NCI-H1436 (cell line): Measurements from ENCODE around the gene SCYL1.
A peak's percentile ranks its signal among the peaks of the same experiment; 100 is the strongest.
"Not testable (repeated sequence)": the region's sequence is repeated elsewhere in the genome, so short reads cannot be mapped to it uniquely, and the experiment has no call there.

ENCODE experiments used
- DNase-seq: peaks from one replicate; lab custom pipeline; 2025; lab: John Stamatoyannopoulos, UW

SCYL1 gene

GRCh38 chr11:65506290-65506771 is 18.6 kb upstream of the SCYL1 start:
- DNase-seq = peak; percentile 38

DNA sequence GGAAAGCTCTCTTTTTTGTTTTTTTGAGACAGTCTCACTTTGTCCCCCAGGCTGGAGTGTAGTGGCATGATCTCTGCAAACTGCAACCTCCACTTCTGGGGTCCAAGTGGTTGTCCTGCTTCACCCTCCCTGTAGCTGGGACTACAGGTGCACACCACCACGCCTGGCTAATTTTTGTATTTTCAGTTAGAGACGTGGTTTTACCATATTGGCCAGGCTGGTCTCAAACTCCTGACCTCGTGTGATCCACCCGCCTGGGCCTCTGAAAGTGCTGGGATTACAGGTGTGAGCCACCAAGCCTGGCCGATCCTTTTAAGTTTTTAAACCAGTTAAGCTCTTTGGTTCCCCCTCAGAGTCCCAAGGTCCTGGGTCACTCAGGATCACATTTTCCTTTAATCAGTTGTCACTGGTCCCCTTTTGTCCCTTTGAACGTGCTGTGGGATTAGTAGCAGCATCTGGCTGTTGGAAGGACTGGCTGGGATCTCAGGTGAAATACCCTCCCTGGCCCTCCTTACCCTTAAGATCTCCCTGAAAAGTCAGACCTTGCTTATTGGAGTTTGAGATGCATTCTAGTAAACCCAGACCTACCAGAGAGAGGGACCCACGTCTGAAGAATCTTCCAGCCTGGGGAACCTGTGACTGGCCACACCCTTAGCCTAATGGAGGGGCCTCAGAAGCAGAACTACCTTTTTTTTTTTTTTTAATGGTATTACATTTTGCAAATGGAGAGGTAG is 17.9 kb upstream of the SCYL1 start:
- peak; percentile 75 for DNase-seq

DNA sequence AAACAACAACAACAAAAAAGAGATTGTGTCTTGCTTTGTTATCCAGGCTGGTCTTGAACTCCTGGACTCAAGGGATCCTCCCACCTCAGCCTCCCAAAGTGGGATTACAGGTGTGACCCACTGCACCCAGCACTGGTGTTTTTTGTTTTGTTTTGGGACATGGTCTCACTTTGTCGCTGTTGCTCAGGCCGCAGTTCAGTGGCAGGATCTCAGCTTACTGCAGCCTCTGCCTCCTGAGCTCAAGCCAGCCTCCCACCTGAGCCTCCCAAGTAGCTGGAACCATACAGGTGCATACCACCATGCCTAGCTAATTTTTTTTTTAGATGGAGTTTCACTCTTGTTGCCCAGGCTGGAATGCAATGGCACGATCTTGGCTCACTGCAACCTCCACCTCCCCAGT is 12.6 kb upstream of the SCYL1 start:
- not testable (repeated sequence) for DNase-seq

- DNase-seq = no peak
These were observed 8.5 kb upstream of the SCYL1 start for GRCh38 chr11:65516135-65516968.

DNA sequence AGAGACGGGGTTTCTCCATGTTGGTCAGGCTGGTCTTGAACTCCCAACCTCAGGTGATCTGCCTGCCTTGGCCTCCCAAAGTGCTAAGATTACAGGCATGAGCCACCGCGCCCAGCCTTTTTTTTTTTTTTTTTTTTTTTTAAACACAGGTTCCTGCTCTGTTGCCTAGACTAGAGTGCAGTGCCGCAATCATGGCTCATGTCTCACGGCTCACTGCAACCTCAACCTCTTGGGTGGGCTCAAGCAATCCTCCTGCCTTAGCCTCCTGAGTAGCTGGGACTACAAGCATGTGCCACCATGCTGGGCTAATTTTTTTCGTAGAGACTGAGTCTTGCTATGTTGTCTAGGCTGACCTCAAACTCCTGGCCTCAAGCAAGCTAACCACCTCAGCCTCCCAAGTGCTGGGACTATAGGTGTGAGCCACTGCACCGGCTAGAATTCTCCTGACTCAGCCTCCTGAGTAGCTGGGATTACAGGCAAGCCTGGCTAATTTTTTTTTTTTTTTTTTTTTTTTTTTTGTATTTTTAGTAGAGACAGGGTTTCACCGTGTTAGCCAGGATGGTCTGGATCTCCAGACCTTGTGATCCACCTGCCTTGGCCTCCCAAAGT is 5.8 kb upstream of the SCYL1 start:
- DNase-seq = not testable (repeated sequence)

- DNase-seq = not testable (repeated sequence)
These were observed 2.9 kb upstream of the SCYL1 start for GRCh38 chr11:65521777-65522521.

DNA sequence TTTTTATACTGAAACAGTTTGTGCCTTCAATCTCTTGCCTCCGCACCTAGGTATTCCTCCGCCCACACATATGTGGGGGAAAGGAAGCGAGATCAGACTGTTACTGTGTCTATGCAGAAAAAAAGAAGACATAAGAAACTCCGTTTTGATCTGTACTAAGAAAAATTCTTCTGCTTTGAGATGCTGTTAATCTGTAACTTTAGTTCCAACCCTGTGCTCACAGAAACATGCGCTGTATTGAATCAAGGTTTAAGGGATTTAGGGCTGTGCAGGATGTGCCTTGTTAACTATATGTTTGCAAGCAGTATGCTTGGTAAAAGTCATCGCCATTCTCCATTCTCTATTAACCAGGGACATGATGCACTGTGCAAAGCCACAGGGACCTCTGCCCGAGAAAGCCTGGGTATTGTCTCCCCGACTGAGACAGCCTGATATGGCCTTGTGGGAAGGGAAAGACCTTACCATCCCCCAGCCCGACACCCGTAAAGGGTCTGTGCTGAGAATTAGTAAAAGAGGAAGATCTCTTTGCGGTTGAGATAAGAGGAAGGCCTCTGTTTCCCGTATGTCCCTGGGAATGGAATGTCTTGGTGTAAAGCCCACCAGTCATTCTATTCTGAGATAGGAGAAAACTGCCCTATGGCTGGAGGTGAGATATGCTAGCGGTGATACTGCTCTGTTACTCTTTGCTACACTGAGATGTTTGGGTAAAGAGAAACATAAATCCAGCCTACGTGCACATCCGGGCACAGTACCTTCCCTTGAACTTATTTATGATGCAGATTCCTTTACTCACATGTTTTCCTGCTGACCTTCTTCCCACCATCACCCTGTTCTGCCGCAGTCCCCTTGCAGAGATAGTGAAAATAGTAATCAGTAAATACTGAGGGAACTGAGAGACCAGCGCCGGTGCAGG is 1.9 kb upstream of the SCYL1 start:
- not testable (repeated sequence) for DNase-seq

DNA sequence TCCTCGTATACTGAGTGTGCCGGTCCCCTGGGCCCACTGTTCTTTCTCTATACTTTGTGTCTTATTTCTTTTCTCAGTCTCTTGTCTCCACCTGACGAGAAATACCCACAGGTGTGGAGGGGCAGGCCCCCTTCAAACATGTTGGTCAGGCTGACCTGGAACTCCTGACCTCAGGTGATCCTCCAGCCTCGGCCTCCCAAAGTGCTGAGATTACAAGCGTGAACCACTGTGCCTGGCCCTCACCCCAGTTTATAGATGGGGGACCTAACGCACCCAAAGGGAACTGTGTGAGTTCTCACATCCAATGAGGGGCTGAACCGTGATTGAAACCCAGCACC is 1.3 kb upstream of the SCYL1 start:
- not testable (repeated sequence) for DNase-seq

DNA sequence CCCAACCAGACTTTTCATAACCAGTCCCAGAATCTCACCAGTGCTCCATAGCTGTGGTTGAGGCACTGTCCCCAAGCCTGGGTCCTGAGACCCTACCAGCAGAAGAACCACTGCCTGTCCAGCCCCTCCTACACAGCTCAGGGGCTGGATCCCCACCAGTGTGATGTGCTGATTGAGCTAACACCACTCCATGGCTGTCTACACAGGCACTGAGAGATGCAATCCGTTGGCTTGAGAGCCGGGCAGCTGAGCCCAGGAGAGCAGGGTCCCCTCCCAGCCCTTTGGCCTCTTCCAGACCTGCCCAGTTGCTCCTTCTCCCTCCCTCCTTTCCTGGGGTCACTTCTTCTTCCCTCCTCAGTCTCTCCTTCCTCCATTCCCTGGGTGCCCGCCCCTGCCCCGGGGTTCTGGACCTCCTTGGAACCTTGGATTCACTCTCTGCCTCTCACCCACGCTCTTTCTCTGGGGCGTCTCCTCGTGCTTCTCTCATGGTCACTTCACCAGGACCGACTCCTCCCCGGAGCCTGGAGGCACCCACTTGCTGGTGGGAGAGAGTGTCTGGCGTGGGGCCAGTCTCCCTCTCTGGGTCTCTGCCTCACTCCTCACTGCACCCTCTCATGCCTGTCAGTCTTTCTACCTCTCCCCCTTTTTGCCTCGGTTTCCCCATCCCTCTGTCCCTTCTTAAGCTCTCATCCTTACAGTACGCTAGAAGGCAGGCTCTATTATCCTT is 706 bp upstream of the SCYL1 start:
- DNase-seq = peak; percentile 26

GRCh38 chr11:65525546-65526480 is 930 bp downstream of the SCYL1 start:
- DNase-seq = no peak

- no peak for DNase-seq
These were observed 1.9 kb downstream of the SCYL1 start for GRCh38 chr11:65526744-65527143.

DNA sequence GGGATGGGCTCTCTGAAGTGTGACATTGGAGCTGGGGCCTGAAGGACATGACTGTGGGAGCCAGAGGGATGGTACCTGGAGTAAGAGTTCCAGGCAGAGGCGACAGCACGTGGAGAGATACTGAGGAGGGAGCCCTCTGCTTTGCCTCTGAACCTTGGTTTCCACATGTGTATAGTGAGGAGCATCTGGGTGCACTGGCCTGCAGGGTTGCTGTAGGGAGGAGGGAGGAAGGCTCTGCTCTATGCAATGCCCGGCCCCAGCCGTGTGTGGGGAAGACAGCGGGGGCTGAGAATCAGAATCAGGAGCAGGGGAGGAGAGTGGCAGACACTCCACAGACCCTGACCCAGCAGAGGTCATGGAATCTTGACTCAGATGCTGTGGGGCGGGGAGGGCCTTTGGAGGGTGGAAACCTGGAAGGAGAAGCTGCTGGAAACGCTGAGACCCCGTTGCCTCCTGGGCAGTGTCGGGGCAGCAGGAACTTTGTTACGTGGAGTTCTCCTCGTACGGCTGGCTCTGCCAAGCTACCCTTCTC is 4.0 kb downstream of the SCYL1 start:
- no peak for DNase-seq

GRCh38 chr11:65529475-65530156 is 4.7 kb downstream of the SCYL1 start:
- DNase-seq = no peak

DNA sequence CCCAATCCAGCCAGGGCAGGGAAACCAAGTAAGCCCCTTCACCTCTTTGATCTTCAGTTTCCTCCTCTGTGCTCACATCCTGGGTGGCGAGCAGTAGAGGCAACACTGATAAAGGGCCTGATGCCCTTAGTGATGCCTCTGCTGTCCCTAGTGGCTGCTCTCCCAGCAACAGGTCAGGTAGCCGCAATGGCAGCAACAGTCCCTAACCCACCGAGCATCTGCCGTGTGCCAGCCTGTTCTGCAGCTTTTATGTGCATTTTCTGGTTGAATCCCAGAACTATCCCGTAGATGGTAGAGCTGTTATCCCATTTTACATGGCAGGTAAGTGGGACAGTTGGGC is 5.2 kb downstream of the SCYL1 start:
- DNase-seq = no peak

DNA sequence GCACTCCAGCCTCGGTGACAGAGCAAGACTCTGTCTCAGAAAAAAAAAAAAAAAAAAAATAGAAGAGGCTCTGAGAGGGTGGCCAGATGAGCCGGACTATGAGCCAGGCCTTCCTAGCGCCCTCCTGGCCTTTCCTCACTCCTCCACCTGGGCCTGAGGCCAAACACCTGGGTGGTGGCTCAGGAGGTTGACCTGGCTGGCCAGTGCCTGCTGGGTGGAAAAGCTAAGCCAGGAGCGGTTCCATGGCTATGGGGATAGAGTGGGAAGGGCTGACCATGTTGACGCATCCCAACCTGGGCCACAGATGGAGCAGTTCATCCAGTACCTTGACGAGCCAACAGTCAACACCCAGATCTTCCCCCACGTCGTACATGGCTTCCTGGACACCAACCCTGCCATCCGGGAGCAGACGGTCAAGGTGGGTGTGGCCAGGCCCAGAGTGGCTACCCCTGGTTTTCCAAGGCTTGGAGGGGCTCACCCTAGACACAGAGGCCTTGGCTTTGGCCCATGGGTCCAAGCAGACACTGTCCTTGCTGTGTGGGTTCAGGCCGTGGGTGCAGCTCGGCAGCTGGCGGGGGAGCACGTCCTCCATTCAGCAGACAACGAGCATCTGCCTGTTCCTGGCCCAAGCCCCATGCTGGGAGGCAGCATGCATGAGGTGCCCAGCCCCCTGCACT is 7.6 kb downstream of the SCYL1 start:
- no peak for DNase-seq

DNA sequence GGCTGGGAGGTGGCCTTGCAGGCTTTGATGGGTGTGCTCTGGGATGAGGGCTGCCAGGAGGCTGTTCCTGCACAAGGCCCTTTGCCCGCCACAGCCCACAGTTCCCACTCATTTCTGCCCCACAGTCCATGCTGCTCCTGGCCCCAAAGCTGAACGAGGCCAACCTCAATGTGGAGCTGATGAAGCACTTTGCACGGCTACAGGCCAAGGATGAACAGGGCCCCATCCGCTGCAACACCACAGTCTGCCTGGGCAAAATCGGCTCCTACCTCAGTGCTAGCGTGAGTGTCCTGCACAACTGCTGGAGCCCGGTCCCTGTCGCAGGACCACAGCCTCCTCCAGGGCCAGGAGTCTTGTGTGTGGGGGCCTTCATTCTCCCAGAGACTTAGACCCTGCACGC is 10.2 kb downstream of the SCYL1 start:
- DNase-seq = no peak

- no peak for DNase-seq
These were observed 11.8 kb downstream of the SCYL1 start for GRCh38 chr11:65536412-65537295.
